GM06990 (cell line): ENCODE results near the gene CNTNAP2.

Experiments
- DNase-seq: peaks from one replicate; pipeline ENCODE4 v3.0.0-alpha.2; 2011; ENCODE audit not compliant: insufficient read length; ENCODE audit errors: extremely low read depth
- H3K27me3 ChIP-seq: replicated peaks from 2 replicates; pipeline ENCODE4 v1.6.0; 2011; ENCODE audit warnings: low read length; ENCODE audit not compliant: control insufficient read depth, insufficient read depth
- H3K36me3 ChIP-seq: 2 replicates; pipeline ENCODE4 v1.5.1; 2011; ENCODE audit warnings: low read length; ENCODE audit not compliant: control insufficient read depth, insufficient read depth
- H3K4me3 ChIP-seq: replicated peaks from 2 replicates; pipeline ENCODE4 v1.5.1; 2011; ENCODE audit warnings: low read depth, mild to moderate bottlenecking, control low read depth, low read length
- CTCF ChIP-seq: IDR thresholded peaks from 2 replicates; pipeline ENCODE4 v1.5.1; 2011; ENCODE audit warnings: low read length, control low read depth, mild to moderate bottlenecking, inconsistent platforms; ENCODE audit not compliant: insufficient read depth, poor library complexity, severe bottlenecking

The CNTNAP2 gene

GRCh38 chr7:146115851-146116520, 615 bp upstream of the CNTNAP2 start:
- H3K4me3 ChIP-seq = no peak overlapping the region
- DNase-seq = no peak
- TF ChIP-seq CTCF = no peak
- no peaks in the 10 kb centered on the region; the same call in 1 of the 2 replicates for H3K27me3 ChIP-seq
- no peaks in the 10 kb centered on the region for H3K36me3 ChIP-seq

GRCh38 chr7:146117576-146117975, 975 bp downstream of the CNTNAP2 start:
- no peak for DNase-seq
- TF ChIP-seq CTCF = no peak
- Histone ChIP-seq H3K4me3 (no peak overlapping the region), H3K36me3 (no peaks in the 10 kb centered on the region), H3K27me3 (no peaks in the 10 kb centered on the region; the same call in 1 of the 2 replicates)

GRCh38 chr7:146119002-146119401, 2.4 kb downstream of the CNTNAP2 start:
- Histone ChIP-seq H3K27me3 (no peaks in the 10 kb centered on the region; the same call in 1 of the 2 replicates), H3K4me3 (no peak overlapping the region), H3K36me3 (no peaks in the 10 kb centered on the region)
- DNase-seq = no peak
- TF ChIP-seq CTCF = no peak

- H3K36me3 ChIP-seq = no peaks in the 10 kb centered on the region
- DNase-seq = no peak
- TF ChIP-seq CTCF = no peak
Measured at GRCh38 chr7:146123715-146124114, 7.1 kb downstream of the CNTNAP2 start.

GRCh38 chr7:146126767-146127509, 10.3 kb downstream of the CNTNAP2 start:
- H3K4me3 ChIP-seq = no peak overlapping the region
- no peaks in the 10 kb centered on the region for H3K36me3 ChIP-seq
- no peaks in the 10 kb centered on the region for H3K27me3 ChIP-seq
- TF ChIP-seq CTCF = no peak
- no peak for DNase-seq

More at GRCh38 chr7:146123715-146124114, 7.1 kb downstream of the CNTNAP2 start:
- H3K4me3 ChIP-seq = no peak overlapping the region
- H3K27me3 ChIP-seq = no peaks in the 10 kb centered on the region
